ENCODE measurements around the gene PMIS2.

The PMIS2 gene

GRCh38 chr19:35636651-35637050 lies 50.7 kb downstream of the PMIS2 start:
- FAIRE-seq = no peak

Measured in A204.1 (cell line).